Stimulated activated CD4-positive, alpha-beta T cell treated with anti-CD3 and anti-CD28 coated beads, Interleukin-1b, Interleukin-23, amount 100 ng/mL, for 24 hours (primary cell): ENCODE data around the gene KIAA1755.

Experiments
- DNase-seq, 4 experiments: peaks; one replicate each; pipeline ENCODE4 v3.0.0-alpha.2; 2020; ENCODE audit warnings: low read depth in 4 of 4, low spot score in 1 of 4

Gene KIAA1755

DNA sequence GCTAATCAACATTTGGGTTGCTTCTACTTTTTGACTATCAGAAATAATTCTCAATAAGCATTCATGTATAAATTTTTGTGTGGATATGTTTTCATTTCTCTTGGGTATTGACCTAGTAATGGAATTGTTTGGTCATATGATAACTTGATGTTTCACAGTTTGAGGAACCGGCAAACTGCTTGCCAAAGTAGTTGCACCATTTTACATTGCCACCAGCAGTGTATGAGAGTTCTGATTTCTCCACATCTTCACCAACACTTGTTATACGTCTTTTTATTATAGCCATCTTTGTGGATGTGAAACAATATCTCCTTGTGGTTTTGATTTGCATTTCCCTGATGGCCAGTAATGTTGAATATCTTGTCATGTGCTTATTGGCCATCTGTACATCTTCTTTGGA is 52.9 kb downstream of the KIAA1755 start:
- DNase-seq, result no peak

DNA sequence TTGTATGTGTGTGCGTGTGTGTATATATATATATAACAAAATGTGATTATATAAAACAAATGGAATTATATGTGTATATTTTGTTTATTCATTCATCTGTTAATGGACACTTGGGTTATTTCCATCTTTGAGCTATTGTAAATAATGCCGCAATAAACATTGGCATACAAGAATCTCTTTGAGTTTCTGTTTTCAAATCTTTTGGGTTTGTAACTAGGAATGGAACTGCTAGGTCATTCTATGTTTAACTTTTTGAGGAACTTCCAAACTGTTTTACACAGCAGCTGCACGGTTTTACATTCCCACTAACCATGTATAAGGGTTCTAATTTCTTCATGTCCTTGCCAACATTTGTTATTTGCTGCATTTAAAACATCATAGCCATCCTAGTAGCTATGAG is 55.5 kb downstream of the KIAA1755 start:
- no peak for DNase-seq

DNA sequence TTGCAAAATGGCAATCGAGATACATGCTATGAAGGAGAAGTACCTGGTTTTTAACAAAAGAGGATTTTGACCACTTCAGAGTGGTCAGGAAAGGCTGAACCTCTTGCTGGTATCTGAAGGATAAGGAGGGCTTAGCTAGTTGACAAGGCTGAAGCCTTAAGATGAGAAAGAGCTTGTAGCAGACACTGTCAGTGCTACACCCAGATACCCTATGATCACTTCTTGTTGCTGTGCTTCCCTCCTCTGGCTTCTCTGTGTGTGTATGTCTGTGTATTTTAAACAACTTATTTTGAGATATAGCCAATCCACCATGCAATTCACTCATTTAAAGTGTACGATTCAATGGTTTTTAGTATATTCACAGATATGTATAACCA is 56.6 kb downstream of the KIAA1755 start:
- DNase-seq, result no peak

DNA sequence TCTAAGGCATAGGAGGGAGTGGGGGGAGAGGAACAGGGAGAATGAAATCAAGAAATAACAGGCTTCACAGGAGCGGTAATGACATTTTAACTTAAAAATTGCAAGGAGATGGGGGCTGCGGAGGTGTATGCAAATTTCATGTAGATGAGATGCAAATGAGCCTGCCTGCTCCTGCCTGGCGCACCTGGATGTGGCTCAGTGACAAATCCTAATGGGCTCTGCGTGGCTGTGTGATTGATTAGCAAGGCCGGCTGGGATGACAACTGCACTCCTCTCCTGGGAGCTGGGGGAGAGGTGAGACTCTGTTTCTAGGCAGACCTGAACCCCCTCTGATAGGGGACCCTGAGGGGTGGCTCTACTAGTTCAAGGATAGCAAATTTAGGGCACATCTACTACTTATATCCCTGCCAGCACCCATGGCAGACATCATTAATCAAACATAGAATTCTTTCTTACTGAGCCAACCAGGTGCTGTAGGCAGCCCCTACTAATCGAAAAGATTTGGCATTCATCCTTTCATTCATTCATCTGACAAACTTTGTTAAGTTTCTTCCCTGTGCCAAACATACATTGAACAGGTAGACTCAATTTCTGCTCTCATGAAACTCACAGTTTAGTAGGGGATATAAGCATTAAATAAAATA is 57.1 kb downstream of the KIAA1755 start:
- DNase-seq, result no peak

DNA sequence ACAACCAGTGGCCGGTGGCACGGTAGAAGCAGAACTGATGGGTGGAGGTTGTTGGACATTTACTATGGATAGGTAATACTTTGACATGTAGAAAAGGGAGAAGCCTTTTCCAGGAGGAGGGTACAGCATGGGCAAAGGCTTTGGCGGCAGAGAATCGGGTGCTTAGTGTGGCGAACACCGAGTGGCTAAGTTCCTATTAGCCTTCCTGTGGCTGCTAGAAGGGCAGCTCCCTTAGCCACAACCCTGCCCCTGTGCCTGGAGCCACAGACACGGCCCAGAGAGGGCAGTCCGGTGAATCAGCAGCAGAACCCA is 57.6 kb downstream of the KIAA1755 start:
- no peak for DNase-seq

DNA sequence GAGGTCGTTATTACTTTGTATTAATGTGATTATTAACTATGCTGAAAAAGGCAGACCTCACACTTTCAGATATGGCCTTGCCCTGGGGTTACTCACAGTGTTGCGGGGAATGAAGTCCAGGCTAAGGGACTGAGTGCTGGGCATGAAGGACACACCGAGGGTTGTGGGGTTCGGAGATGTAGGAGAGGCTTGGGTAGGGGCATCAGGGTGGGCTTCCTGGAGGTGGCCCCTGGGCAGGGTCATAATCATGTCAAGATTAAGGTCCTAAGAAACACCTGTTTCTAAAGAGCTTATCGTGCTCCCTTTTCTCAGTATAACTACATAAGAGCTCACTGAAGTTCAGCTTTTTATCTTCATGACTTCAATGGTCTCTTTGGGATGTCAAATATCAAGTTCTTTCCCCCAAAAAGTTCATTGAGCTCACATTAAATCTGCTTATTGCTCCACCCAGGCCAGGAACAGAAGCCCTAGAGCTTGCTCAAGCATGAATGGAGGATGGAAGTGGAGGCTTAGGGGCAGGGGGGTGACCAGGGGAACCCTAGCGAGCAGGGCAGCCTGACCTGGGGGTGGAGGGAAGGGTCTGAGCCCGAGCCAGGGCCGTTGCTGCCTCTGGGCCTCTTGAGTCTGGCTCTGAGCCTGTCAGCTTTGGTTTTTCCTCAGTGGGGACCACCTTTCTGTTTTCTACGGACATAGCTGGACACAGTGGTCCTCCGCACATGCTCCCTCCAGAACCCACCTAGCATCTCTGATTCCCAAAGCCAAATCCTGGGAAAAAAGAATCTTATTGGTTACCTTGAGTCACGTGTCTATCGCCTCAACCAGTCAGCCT is 58.2 kb downstream of the KIAA1755 start:
- DNase-seq, result no peak

DNA sequence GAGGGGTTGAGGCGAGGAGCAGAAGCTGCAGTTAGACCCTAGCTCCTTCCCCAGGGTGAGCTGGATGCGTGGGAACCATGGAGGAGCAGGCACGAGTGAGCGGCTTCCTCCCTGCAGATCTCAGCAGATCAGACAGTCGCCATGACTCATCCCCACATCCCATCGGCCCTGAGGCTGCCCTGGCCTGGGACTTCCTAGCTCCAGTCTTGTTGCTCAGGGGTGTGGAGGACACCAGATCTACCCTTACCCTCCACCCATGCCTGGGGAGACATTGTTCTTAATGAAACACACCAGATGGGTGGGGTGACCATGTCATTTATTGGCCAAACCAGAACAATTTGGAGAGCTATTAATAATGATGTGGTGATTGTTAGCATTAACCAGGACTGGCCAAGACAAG is 59.2 kb downstream of the KIAA1755 start:
- no peak for DNase-seq

DNA sequence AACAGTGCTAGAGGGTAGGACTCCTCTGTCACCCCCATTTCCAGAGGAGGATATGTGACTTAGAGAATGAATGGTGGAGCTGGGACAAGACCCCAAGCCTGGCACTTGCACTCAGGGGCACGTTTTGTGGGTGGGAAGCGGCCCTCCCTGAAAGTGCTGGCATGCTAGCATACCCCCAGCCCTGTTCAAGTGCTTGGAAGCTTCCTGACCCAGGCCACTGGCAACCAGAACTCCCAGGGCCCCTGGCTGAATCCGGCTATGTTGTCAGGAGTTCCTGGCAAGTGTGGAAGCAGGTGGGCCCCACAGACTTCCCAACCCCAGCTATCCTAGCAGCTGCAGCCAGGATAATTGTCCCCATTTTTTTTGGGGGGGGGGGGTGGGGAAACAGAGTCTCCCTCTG is 59.9 kb downstream of the KIAA1755 start:
- DNase-seq, result no peak

DNA sequence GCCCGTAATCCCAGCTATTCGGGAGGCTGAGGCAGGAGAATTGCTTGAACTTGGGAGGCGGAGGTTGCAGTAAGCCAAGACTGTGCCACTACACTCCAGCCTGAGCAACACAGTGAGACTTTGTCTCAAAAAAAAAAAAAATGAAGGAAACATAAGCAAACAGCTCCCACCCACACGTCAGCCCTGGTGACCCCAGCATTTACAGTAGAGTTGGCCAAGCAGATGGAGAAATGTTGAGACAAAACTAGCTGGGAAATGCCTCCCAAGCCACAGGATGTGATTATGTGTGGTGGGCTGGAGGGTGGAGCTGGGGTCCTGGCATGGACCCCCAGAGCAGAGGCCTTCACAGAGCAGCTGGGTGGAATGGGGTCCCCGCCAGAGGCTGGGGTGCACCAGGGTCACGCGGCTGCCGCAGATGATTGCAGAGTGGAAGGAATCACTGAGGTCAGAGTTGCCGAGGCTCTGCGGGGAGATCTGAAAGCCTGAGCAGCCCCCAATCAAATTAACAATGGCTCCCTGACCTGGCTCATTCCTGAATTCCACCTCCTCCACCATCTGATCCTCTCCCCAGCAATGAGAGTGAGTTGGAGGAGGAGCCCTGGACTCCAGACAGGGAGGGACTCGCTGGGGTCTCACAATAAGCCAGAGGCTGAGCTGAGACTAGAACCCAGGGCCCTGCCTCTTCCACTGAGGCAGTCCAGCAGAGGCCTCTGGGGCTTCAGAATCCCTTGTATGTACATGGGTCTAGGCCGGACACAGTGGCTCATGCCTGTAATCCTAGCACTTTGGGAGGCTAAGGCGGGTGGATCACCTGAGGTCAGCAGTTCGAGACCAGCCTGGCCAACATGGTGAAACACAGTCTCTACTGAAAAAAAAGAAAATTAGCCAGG is 60.8 kb downstream of the KIAA1755 start:
- DNase-seq, result no peak

DNA sequence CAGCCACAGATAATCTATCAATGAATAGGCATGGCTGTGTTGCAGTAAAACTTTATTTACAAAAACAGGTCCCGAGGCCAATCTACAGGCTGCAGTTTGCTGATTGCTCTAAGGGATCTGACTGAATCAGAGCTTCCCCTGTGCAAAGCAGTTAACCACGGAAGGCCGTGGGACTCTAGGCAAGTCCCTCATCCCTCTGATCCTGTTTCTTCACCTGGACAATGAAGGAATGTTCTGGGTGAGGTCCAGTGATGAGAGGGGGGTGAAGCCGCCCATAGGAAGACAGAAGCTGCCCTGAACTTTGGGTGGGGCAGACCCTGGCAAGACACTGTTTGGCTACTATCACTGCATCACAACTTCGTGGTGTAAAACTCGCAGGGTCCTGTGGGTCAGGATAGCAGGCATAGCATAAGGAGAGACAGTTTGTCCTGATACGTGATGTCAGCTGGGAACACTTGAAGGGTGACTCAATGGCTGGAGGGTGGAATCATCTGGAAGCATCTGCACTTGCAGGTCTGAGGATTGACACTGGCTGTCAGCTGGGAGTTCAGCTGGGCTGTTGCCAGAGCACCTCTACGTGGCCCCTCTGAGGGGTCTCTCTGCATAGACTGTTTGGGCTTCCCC is 62.2 kb downstream of the KIAA1755 start:
- no peak for DNase-seq

DNA sequence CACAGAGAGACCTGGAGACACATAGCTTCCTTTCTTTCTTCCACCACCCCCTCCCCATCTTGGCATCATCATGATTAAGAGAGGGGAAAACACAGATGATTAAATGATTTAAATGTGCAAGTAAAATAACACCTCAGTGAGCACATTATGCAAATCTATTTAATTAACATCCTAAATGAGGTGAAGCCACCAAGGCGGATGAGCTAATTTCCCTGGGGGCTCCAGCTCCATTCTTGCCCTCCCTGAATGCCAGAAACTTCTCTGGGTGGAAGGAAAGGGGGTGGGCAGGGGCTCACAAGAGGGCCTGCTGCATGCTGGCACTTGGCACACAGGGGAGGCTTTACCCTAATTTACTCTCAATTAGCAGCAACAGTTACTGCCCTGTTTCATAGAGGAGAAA is 62.9 kb downstream of the KIAA1755 start:
- no peak for DNase-seq

DNA sequence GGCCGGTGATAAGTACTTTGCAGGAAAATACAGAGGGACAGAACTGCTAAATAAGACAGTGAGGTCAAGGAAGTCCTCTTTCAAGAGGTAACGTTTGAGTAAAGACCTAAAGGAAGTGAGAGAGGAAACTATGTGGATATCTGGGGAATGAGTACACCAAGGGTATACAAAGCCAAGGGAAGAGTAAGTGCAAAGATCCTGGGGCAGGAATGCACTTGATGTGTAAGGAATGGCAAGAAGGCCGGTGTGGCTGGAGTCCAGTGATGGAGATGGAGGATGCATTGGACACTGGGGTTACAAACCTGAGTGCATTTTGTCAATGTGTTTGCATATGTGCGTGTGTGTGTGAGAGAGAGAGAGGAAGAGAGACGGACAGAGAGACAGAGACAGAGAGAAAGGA is 63.3 kb downstream of the KIAA1755 start:
- no peak for DNase-seq

DNA sequence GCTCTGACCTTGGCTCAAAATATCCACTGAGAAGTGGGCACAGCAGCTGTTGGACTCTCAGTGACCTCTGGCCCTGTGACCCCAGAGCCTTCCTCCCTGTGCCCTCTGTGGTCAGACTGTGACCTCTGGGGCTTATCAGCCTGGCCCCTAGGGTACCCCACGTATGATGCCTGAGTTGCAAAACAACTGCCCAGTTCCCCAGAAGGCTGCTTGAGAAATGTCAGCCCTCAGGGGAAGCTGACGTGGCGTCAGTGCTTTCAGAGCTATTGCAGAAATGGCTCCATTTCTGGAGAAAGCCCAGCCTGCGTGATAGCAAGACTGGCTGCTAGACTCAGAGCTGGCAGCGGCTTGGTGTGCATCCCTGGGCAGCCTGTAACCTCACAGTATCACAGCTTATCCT is 63.9 kb downstream of the KIAA1755 start:
- no peak for DNase-seq

DNA sequence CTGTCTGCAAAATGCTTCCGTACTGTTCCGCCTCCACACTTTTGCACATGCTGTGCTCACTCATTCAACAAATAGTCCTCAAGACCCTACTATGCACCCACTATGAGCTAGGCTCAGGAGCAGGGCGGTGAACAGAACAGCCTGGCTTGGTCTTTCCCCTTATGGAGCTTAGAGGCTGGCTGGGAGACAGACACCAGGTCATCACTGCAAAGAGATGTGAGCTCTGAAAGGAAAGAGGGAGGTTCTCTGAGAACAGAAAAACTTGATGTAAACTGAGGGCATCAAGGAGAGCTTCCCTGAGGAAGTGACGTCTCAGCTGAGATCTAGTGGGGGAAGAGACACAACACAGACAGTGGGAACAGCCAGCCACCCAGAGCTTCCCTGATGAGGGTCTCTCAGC is 64.5 kb downstream of the KIAA1755 start:
- no peak for DNase-seq

DNA sequence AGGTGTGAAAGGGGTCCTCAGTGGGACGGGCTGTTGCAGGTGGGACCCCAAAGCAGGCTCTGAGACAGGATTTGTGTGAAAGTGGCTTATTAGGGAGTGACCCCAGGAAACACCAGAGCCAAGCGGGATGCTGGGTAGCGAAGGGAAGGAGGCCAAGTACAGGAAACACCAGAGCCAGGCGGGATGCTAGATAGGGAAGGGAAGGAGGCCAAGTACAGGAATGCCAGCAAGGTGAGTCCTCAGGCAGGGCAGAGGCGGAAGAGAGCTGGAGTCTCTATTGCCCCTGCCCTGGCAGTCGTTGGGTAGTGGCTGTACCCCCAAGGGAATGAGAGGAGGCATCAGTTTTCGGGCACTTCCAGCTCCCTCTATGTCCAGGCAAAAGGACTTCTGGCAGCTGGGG is 65.0 kb downstream of the KIAA1755 start:
- no peak for DNase-seq

DNA sequence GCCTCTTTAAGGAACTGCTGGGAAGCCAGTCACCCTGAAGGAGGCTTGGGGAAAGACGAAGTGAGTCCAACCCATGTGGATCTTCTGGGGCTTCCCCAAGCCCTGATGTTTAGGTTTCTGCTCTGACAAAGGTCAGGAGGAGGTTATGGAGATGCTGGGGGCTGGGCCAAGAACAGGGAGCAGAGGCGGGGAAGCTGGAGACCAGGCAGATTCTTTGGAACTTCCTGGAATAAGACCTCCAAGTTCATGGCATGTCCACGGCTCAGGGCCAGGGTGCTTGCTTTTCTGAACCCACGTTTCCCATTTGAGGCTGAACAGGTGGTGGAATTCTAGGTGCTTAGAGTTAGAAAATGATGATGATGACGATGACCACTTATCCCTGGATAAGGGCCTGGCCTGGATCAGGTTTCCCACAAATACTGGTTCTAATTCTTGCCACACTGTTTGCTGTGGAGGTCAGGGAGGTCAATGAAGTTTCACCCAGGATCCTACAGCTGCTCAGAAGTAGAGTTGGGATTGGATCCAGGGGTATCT is 65.5 kb downstream of the KIAA1755 start:
- DNase-seq, result no peak

DNA sequence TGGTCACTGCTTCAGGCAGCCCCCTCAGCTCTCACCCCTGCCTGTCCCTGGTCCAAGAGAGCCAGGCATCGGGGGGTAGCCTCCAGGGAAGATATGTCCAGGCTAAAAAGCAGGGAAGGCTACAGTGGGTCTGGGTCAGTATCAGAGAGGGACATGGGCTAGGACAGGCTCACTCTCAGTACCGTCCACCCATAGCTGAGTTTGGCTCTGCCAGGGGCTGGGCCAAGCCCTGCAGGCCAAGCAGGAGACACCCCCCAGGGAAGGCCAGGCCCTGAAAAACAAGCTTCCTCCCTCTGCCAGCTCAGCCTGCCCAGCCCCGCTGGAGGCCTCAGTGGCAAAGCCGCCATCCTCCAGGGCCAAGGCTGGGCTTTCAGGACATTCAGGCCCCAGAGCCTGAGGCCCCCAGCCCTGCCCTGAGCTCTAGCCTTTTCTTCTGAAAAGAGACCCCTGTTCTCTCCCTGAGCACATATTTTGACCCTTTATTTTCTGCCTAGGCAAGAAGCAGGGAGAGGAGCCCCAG is 66.9 kb downstream of the KIAA1755 start:
- no peak for DNase-seq

DNA sequence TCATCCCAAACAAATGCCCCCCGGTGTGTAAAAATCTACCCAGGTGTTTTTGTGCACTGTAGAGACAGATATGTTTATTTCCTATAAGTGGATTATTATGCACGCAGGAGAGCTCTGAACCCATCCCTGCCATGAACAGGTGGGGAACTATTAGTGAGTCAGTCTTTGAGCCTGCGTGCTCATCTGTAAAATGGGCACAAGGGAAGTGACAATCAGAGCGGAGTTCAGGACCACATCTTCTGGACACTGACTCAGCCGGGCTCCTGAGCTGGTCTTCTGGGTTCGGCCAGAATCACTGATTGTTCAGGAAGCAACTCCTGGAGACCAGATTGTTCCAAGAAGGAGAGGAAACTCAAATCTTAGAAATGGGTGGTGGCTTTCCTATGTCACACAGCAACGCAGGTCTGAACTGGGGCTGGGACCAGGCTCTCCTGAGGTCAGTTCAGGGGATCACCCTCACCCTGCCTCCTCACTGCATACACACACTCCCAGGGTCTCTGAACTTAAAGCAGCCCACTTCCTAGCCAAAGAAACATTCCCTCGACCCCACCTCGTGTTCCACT is 68.1 kb downstream of the KIAA1755 start:
- no peak for DNase-seq

DNA sequence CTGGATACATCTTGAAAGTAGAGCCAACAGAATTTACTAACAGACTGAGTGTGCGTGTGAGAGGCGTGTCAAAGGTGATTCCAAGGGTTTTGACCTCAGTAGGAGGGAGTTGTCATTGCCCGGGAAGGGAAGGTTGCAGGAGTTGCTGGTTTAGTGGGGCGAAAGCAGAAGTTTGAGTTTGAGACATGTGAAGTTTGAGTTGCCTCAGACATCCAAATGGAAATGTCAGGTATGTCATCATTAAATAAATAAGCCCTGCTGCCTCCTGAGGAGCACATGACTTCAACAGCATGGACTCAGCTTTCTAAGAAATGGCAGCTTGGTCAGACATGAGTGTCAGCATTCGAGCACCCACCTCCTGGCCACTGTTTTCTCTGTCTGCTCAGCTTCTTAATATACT is 68.9 kb downstream of the KIAA1755 start:
- DNase-seq, result no peak

DNA sequence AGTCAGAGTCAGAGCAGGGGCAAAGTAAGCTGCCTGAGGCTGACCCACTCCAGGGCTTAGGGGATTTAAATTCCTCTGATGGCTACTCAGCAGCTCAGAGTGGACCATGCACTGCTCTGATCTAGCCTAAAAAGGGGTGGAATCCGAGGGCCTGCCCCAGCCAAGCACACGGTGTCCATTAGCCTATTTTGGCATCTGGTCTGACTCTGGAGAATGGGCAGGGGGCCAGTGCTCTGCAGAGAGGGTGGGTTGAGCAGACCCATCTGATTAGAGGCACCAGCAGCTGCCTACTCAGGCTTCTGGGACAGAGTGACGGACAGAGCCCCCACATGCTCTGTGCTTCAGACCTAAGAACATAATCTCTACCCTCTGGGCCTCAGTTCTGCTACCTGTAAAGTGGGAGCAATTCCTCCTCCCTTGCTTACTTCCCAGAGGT is 69.6 kb downstream of the KIAA1755 start:
- no peak for DNase-seq

DNA sequence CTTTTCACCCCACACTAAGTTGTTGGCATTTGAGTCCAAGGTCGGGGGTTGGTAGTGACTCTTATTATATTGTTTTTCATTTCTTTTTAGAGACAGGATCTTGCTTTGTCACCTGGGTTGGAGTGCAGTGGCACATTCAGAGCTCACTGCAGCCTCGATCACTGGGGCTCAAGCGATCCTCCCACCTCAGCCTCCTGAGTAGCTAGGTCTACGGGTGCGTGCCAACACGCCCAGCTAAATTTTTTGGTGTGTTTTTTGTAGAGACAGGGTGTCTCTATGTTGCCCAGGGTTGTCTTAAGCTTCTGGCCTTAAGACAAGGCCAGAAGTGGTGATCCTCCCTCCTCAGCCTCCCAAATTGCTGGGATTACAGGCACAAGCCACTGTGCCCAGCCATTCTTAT is 70.4 kb downstream of the KIAA1755 start:
- DNase-seq, result no peak
